Cardiac fibroblast (primary cell): ENCODE data around the gene CDH6.

Experiments used
- DNase-seq, 2 donors: peaks; one replicate each; pipeline versions ENCODE4 v3.0.0 to v3.0.0-alpha.2; 2010; ENCODE audit warnings: low read depth in 2 of 2
- H3K4me3 ChIP-seq, 2 donors: replicated peaks in 1 of 2; 1 replicate in 1 of 2; 2 replicates in 1 of 2; pipeline ENCODE4 v1.5.1; 2011; ENCODE audit warnings: low read depth in 2 of 2, low read length in 2 of 2, mild to moderate bottlenecking in 2 of 2, moderate library complexity in 1 of 2
- TF ChIP-seq, protein P1 (sequence below): IDR thresholded peaks from one replicate; pipeline ENCODE4 v1.5.1; 2011; ENCODE audit warnings: low read depth, mild to moderate bottlenecking, low read length, inconsistent platforms

The CDH6 gene

DNA sequence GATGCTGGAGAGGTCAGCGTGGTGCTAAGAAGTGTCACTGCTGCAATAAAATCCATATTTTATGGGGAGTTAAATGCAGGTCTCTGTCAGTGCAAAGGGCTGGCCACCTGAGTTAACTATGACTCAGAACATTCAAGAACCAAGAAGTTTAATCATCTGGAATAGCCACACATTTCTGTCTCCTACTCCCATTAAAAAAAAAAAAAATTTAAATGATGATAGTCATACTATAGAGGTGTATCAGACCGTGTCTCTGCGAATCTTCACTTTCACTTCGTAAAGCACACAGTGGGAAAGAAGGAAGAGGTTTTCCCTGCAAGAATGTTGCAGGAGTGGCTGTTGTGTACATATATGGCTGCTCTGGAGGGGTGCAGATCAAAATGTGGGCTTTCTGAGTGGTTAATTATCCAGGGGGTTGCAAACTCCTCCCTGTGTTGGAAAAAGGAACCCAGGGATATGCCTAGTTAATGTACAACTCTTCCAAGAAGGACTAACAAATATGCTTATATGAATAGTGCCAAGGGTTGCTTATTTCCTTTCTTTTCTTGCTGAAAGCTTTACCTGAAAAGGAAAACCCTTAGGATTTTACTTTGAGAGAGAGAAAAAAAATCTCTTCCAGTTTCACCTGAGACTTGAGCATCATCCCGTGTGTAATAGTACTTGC, 1.5 kb downstream of the CDH6 start:
- DNase-seq = peak in 1 of 2 donors; percentile 15
- peak overlapping the region; percentile 53 to 56 for H3K4me3 ChIP-seq
- TF ChIP-seq, protein P1, sequence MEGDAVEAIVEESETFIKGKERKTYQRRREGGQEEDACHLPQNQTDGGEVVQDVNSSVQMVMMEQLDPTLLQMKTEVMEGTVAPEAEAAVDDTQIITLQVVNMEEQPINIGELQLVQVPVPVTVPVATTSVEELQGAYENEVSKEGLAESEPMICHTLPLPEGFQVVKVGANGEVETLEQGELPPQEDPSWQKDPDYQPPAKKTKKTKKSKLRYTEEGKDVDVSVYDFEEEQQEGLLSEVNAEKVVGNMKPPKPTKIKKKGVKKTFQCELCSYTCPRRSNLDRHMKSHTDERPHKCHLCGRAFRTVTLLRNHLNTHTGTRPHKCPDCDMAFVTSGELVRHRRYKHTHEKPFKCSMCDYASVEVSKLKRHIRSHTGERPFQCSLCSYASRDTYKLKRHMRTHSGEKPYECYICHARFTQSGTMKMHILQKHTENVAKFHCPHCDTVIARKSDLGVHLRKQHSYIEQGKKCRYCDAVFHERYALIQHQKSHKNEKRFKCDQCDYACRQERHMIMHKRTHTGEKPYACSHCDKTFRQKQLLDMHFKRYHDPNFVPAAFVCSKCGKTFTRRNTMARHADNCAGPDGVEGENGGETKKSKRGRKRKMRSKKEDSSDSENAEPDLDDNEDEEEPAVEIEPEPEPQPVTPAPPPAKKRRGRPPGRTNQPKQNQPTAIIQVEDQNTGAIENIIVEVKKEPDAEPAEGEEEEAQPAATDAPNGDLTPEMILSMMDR = no peak

DNA sequence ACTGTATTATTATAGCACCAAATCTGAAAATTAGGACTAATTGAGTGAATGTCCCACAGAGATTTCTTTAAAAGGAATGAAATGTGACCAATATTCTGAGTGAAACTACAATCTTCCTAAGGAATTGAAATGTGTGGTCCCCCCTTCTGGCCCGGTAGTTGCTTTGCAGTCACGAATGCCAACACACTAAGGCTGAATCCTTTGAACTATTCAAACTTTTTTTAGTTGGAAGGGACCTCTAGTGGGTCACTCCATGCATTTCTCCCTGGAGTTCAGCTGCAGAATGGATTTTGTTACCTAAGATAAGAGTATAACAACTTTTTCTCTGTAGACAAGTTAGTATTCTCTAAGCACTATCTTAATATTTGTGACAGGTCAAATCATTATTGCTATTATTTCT, 2.8 kb downstream of the CDH6 start:
- TF ChIP-seq, protein P1 = no peak
- DNase-seq = peak; percentile 30 to 38
- no peak overlapping the region for H3K4me3 ChIP-seq

DNA sequence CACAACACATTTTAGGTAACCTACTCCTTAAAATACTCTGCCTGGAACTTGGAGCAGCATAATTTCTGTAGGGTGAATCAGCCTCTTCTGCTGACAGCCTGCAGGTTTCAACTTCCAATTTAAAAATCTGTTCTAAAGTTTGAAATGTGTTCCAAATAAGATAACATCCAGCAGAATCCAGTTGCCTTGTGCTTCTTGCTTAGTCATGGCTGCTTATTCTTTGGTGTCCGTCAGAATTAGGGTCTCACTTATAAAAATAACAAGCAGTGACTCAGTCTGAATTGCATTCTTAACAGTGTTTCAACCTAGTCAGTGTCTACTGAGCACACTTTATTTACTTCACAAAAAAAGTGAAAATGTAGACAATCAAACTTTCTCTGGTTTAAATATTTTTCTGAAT, 3.7 kb downstream of the CDH6 start:
- H3K4me3 ChIP-seq = no peak overlapping the region
- TF ChIP-seq, protein P1 = no peak
- peak; percentile 64 to 65 for DNase-seq

DNA sequence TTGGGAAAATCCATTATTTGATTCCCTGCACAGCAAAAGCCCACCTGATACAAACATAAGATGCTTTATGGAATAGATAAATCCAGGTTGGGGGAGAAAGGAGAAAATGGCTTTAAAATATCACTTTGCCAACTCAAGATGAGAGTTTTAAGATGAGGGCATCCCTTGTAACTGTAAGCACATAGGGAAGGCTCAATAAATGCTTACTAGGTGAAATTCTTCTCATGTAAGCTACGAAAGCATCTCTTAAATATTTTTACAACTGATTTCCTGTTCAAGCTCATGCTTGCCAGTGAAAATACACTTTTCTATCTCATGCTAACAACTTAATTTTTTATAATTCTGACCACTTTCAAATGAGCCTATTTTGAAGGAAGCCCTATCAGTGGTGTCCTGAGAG, 11.5 kb downstream of the CDH6 start:
- H3K4me3 ChIP-seq = no peak overlapping the region
- TF ChIP-seq, protein P1 = no peak
- no peak for DNase-seq

DNA sequence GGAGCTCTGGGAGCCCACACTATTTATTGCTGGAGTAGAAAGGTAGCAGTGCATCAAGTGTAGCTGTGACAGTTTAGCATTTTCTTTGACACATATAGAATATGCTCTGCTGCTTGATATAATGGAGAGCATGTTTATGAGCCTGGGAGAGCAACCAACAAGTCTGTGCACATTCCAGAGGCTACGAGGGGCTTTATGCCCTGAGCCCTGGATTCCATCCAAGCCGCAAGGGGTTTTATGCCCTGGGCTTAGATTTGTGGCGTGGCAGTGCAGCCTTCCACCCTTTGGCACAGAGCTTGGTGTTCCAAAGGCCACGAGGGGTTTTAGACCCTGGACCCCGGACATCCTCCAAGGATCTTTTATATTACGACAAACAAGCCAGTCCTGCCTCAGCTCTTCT, 14.6 kb downstream of the CDH6 start:
- TF ChIP-seq, protein P1 = no peak
- no peak for DNase-seq
- no peak overlapping the region for H3K4me3 ChIP-seq

DNA sequence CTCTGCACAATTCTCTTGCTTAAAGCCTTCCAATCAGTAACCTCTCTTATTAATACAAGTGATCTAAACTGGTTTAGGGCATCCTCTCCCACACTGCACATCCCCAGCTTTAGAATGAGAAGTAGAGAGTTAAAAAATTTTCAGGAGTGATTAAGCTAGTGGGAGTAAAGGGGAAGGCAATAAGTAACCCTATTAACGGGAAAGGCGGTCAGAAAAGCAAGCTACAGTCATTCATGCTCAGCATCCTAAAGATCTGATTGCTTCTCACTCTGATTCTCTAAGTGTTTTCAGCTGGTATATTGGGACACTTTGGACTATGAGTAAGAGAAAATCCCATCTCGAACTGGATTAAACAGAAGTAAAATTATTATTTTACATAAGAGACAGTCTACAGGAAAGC, 15.8 kb downstream of the CDH6 start:
- H3K4me3 ChIP-seq = no peak overlapping the region
- TF ChIP-seq, protein P1 = no peak
- DNase-seq = no peak

DNA sequence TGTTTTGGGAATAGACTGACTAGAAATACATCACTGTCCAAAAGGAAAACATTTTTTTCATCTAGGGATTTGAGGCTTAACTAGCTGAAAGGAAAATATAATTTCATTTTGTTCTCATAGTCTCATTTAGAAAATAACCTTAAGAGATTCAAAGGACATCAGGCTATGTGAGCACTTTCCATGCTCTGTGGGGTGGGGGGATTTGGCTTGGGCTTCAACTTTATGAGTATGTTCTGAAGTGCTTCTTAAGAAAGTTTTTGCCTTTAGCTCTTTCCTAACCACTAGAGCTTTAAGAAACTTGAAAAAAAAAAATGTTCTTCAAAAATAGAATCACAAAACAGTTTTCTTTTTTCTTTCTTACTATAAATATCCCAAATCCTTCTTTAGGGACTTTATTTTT, 17.6 kb downstream of the CDH6 start:
- TF ChIP-seq, protein P1 = no peak
- DNase-seq = no peak
- no peak overlapping the region for H3K4me3 ChIP-seq
